Globus pallidus (tissue), 1 donor: ENCODE results near the gene TSPAN32.

Source experiments
- DNase-seq: peaks from one replicate; pipeline ENCODE4 v3.0.0-alpha.2; 2015; ENCODE audit warnings: low spot score

The TSPAN32 gene

DNA sequence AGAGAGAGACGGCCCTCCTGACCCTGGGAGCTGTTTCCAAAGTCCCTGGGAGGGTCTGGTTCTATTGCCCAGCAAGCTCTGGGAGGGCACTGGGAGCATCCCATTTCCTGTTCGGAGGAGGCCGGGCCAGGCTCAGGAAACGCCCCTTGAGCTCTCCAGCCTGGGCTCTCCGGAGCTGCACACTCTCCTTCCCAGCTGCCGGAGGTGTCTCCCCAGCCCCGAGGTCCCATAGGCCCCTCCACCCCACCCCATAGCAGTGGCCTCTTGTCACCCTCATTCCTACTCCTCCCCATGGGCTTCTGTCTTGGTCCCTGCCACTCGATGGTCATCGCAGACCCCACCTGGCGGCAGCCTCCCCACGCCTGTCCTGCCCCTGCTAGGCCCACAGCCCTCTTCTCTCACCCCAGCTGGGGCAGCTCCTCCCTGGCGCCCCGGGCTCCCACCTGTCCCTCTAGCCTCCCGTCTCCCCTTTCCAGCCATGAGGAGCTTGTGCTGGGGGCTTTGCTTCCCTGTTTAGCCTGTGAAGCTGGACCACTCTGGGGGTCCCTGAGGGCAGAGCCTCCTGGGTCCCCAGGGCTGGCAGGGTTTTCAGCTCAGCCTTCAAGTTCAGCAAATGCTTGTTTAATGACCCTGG lies 2.8 kb downstream of the TSPAN32 start:
- DNase-seq, result no peak

GRCh38 chr11:2305140-2305778 lies 3.4 kb downstream of the TSPAN32 start:
- peak; percentile 62 for DNase-seq

GRCh38 chr11:2305788-2306451 lies 4.1 kb downstream of the TSPAN32 start:
- no peak for DNase-seq

GRCh38 chr11:2306452-2306823 lies 4.6 kb downstream of the TSPAN32 start:
- DNase-seq, result no peak

DNA sequence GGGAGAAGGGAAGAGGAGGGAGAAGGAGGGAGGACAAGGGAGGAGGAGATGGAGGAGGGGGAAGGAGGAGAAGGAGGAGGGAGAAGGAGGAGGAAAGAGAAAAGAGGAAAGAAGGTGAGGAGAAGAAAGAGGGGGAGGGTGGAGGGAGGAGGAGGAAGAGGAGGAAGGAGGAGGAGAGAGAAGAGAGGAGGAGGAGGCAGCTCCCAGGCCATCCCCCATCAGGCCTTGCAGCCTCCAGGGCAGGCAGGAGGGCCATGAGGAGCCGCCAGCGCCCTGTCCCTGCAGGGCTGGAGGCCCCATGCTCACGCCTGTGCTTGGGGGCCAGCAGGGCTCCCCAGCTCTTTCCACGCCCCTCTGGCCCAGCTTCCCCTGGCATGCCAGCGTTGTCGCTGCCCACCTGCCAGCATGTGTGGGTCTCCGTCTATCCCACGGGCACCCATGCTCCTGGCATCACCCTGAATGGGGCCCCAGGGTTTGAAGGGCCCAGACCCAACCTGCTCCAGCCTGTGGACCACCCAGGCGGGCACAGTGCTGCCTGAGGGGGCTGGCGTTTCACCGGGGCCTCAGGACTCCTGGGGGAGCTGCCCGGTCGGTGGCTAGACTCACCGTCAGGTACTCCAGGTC lies 5.2 kb downstream of the TSPAN32 start:
- DNase-seq, result no peak

GRCh38 chr11:2307501-2308331 lies 5.9 kb downstream of the TSPAN32 start:
- no peak for DNase-seq

- no peak for DNase-seq
These were observed 6.9 kb downstream of the TSPAN32 start for GRCh38 chr11:2308713-2309112.

- no peak for DNase-seq
These were observed 7.6 kb downstream of the TSPAN32 start for GRCh38 chr11:2309251-2310072.

DNA sequence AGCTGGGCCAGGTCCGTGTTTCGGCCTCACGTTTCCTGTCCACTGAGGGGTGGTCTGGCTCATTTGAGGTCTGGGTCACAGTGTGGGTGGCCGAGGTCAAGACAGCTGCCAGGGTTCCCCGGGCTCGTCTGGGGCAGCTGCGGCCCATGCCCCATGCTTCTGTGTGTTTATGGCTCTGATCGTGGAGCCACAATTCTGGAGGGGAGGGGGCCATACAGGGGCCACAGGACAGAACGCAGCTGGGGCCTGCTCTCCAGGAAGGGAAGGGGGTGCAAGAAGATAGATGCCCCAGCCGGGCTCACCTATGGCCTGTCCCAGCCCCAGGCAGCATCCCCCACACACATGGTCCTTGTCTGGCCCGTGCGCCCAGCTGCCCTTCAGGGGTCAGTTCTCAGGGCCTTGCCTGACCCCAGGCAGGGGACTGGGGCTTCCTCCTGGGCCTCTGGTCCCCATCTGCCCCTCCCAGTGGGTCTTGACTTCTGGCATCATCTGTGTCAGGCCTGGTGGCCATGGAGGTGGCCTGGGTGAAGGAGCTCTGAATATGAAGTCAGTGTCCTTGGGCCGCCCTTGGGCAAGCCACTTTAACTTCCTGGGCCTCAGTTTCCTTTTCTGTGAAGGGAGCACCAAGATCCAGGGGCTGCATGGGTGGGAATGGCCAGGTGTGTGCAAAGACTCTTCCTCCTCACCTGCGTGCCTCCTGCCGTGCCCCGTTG lies 8.4 kb downstream of the TSPAN32 start:
- no peak for DNase-seq

- no peak for DNase-seq
These were observed 9.1 kb downstream of the TSPAN32 start for GRCh38 chr11:2310786-2311352.

GRCh38 chr11:2311353-2312133 lies 9.7 kb downstream of the TSPAN32 start:
- DNase-seq, result no peak

- no peak for DNase-seq
These were observed 10.6 kb downstream of the TSPAN32 start for GRCh38 chr11:2312232-2313042.

DNA sequence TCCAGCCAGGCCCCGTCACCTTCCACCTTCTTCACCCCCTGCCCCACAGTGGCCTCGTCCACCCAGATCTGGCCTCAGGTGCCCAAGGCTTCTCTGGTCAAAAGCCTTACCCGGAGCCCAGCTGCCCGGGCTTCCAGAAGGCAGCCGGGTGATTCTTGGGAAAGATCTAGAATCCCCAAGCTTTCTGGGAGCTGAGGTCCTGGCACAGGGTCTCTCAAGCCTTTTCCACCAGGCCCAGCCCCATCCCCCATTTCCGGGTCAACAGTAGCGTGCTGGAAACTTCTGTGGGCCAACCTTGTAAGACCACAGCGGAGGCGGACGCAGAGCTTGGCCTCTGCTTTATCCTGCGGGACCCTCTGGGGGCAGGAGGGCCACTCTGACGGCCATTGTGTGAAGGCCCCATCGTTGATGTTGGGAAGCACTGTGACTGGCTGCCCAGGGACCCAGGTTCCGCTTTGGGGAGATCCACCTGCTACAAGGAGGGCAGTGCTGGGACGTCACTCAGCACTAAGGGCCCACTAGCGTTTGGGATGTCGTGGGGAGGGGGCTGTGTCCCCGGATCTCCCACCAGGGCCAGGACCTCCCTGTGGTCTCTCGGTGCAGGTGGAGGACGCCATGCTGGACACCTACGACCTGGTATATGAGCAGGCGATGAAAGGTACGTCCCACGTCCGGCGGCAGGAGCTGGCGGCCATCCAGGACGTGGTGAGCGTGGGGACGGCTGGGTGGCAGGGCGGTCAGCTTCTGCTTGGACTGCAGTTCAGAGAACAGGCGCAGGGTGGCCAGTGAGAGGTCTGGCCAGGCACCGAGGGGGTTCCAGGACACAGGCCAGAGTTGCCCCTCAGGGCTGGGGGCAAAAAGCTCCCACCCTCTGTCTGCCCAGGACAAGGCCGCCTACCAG lies 11.5 kb downstream of the TSPAN32 start:
- DNase-seq, result no peak

- no peak for DNase-seq
These were observed 12.3 kb downstream of the TSPAN32 start for GRCh38 chr11:2314136-2314524.

DNA sequence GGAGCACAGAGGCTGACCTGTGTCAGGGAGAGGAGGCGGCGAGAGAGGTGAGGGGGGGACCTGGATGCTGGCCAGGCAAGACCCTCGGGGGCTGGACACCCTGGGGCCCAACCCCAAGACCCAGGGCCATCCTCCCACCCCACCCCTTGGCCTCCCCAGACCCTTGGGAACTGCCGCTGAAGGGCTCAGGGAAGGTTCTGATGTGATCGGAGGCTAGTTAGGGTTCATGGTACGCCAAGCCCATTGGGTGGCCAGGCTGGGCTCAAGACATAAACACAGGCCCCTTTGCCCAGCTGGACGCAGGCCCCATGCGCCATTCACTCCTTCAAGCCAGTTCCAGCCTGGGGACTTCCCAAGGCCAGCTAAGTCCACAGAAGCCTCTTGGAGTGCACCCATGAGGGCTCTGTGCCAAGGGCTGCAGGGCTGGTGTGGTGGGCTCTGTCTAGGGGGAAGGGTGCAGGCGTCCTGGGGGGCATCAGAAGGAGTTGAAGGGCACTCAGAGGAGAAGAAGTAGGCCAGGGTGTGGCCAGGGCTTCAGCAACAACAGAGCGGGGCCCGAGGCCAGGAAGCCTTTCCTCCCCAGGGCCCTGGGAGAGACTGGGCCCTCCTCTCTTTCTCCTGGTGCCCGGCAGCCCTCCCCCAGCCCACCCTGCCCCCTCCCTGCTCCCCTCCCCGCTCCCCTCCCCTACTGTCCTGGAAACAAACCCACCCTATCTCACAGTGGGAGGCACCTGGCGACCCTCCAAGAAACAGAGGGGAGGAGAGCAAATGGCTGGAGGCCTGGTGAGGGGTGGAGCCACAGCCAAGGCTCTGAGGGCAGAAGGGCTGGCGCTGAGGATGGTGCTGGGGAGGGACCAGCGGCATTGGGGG lies 12.9 kb downstream of the TSPAN32 start:
- peak; percentile 80 for DNase-seq

DNA sequence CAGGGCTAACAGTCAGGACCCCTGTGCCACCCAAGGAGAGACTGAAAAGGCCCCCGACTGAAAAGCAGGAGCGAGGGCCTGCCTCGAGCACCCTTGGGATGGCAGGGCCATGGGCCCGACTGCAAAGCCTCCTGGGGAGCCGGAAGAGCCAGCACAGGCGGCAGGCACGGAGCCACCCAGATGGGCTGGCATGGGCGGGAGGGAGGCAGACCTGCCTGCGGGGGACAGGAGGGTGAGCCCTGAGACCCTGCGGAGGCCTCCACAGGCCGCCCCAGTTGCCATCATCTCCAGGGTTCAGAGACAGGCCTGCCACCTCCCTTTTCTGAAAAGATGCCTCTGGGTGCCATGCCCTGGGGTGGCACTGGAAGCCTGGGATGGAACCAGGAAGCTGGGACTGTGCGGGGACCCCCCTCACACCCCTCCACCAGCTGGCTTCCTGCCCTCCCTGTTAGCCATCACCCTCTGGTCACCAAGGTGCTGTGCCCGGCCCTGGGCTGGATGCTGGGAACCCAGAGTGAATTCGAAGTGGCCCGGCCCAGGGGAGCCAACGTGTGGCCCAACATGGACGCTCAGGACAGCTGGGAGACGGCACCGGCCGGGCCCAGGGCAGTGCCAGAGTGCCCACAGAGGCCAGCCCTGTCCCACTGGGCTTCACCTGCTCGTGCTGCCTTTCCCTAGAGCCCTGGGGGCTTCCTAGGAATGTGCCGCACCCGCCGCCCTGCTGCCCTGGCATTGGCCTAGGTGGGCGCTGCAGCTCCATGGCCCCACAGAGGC lies 13.8 kb downstream of the TSPAN32 start:
- no peak for DNase-seq
